Measurements from ENCODE around the gene REEP1. TPM values are rescaled to one million over a fixed set of nuclear protein-coding genes. Genes with fewer than 3 reads are reported as not detected.
"Not testable (repeated sequence)": the region's sequence is repeated elsewhere in the genome, so short reads cannot be mapped to it uniquely, and the experiment has no call there.

REEP1 gene
- total RNA-seq, 1 experiment from 2014 or later, result 3.4 TPM

GRCh38 chr2:86243950-86244733 lies 93.3 kb downstream of the REEP1 start:
- DNase-seq (ENCODE audit: low read depth), result no peak

GRCh38 chr2:86243272-86243671 lies 94.2 kb downstream of the REEP1 start:
- DNase-seq (ENCODE audit: low read depth), result no peak

- no peak for DNase-seq (ENCODE audit: low read depth)
These were observed 95.8 kb downstream of the REEP1 start for GRCh38 chr2:86241611-86242010.

- DNase-seq (ENCODE audit: low read depth), result no peak
These were observed 97.2 kb downstream of the REEP1 start for GRCh38 chr2:86240251-86240650.

- DNase-seq (ENCODE audit: low read depth), result no peak
These were observed 97.7 kb downstream of the REEP1 start for GRCh38 chr2:86239745-86240144.

- no peak for DNase-seq (ENCODE audit: low read depth)
These were observed 98.1 kb downstream of the REEP1 start for GRCh38 chr2:86239326-86239725.

GRCh38 chr2:86238354-86238753 lies 99.1 kb downstream of the REEP1 start:
- no peak for DNase-seq (ENCODE audit: low read depth)

GRCh38 chr2:86237172-86237571 lies 100.3 kb downstream of the REEP1 start:
- DNase-seq (ENCODE audit: low read depth), result no peak

GRCh38 chr2:86235196-86235980 lies 102.0 kb downstream of the REEP1 start:
- DNase-seq (ENCODE audit: low read depth), result no peak

GRCh38 chr2:86234563-86235131 lies 102.8 kb downstream of the REEP1 start:
- no peak for DNase-seq (ENCODE audit: low read depth)

GRCh38 chr2:86233436-86233835 lies 104.0 kb downstream of the REEP1 start:
- DNase-seq (ENCODE audit: low read depth), result no peak

GRCh38 chr2:86232910-86233309 lies 104.5 kb downstream of the REEP1 start:
- no peak for DNase-seq (ENCODE audit: low read depth)

GRCh38 chr2:86232373-86232784 lies 105.0 kb downstream of the REEP1 start:
- no peak for DNase-seq (ENCODE audit: low read depth)

GRCh38 chr2:86231680-86232372 lies 105.6 kb downstream of the REEP1 start:
- DNase-seq (ENCODE audit: low read depth), result no peak

GRCh38 chr2:86230961-86231360 lies 106.5 kb downstream of the REEP1 start:
- DNase-seq (ENCODE audit: low read depth), result no peak

- DNase-seq (ENCODE audit: low read depth), result no peak
These were observed 108.2 kb downstream of the REEP1 start for GRCh38 chr2:86229221-86229620.

GRCh38 chr2:86228574-86228973 lies 108.9 kb downstream of the REEP1 start:
- not testable (repeated sequence) for DNase-seq (ENCODE audit: low read depth)

GRCh38 chr2:86227685-86228084 lies 109.7 kb downstream of the REEP1 start:
- DNase-seq (ENCODE audit: low read depth), result no peak

- DNase-seq (ENCODE audit: low read depth), result no peak
These were observed 110.5 kb downstream of the REEP1 start for GRCh38 chr2:86226636-86227520.

GRCh38 chr2:86226070-86226469 lies 111.4 kb downstream of the REEP1 start:
- no peak for DNase-seq (ENCODE audit: low read depth)

GRCh38 chr2:86225581-86225980 lies 111.8 kb downstream of the REEP1 start:
- DNase-seq (ENCODE audit: low read depth), result no peak
